ENCODE measurements around the gene KCNK10. TPM values are rescaled to one million over a fixed set of nuclear protein-coding genes. Genes with fewer than 3 reads are reported as not detected.

KCNK10 gene
- total RNA-seq, 2 donors from 2014 or later: 4.9 TPM; not detected in 1

DNA sequence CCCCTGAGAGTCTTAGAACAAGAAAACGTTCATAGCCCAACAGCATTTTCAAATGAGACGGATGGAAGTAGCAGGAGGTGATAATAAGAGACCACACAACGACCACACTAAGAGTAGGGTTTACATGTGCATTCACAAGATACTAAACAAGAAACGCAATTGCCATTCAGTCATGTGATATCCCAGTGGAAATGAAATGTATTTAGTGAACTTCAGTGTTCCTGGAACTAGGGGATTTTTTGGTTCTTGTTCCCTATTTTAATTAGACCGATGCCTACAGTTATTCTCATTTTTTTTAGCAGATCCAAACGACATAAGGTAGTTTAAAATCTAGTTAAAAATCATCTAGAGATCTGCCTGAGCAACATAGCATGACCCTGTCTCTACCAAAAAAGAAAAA is 168.1 kb downstream of the KCNK10 start:
- intact Hi-C loops (cut with DNase I): no loop called here

GRCh38 chr14:88154321-88154720 is 168.7 kb downstream of the KCNK10 start:
- H3K27me3 ChIP-seq (replicated peaks; ENCODE audit: insufficient read depth): no peaks in the 10 kb centered on the region
- no peak for DNase-seq (ENCODE audit: low spot score)
- no peaks in the 10 kb centered on the region for H3K4me1 ChIP-seq (replicated peaks)
- intact Hi-C loops (cut with DNase I): no loop called here
- H3K27ac ChIP-seq: no peak overlapping the region
- TF ChIP-seq POLR2AphosphoS5 (IDR thresholded peaks at IDR 0.05) (no peak), POLR2A (IDR thresholded peaks at IDR 0.05) (no peak)
- TF ChIP-seq, protein P1, sequence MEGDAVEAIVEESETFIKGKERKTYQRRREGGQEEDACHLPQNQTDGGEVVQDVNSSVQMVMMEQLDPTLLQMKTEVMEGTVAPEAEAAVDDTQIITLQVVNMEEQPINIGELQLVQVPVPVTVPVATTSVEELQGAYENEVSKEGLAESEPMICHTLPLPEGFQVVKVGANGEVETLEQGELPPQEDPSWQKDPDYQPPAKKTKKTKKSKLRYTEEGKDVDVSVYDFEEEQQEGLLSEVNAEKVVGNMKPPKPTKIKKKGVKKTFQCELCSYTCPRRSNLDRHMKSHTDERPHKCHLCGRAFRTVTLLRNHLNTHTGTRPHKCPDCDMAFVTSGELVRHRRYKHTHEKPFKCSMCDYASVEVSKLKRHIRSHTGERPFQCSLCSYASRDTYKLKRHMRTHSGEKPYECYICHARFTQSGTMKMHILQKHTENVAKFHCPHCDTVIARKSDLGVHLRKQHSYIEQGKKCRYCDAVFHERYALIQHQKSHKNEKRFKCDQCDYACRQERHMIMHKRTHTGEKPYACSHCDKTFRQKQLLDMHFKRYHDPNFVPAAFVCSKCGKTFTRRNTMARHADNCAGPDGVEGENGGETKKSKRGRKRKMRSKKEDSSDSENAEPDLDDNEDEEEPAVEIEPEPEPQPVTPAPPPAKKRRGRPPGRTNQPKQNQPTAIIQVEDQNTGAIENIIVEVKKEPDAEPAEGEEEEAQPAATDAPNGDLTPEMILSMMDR (IDR thresholded peaks at IDR 0.05): no peak
- H3K4me3 ChIP-seq: no peak overlapping the region
- H3K9me3 ChIP-seq: no peaks in the 10 kb centered on the region
- WGBS: 83% methylated on average over 4 of the region's 4 CpGs
- H3K36me3 ChIP-seq: no peaks in the 10 kb centered on the region

More for the DNA sequence above, 168.1 kb downstream of the KCNK10 start:
- 73% methylated on average over 6 of the region's 6 CpGs for WGBS
- Histone ChIP-seq H3K27ac (no peak overlapping the region), H3K27me3 (replicated peaks; ENCODE audit: insufficient read depth) (no peaks in the 10 kb centered on the region), H3K4me3 (no peak overlapping the region), H3K4me1 (replicated peaks) (no peaks in the 10 kb centered on the region), H3K9me3 (no peaks in the 10 kb centered on the region), H3K36me3 (no peaks in the 10 kb centered on the region)
- TF ChIP-seq, protein P1 (IDR thresholded peaks at IDR 0.05): no peak
- no peak for TF ChIP-seq POLR2A (IDR thresholded peaks at IDR 0.05)
- TF ChIP-seq POLR2AphosphoS5 (IDR thresholded peaks at IDR 0.05): no peak
- DNase-seq (ENCODE audit: low spot score): no peak

GRCh38 chr14:88146881-88147649 is 176.0 kb downstream of the KCNK10 start:
- no peaks in the 10 kb centered on the region for H3K36me3 ChIP-seq
- H3K4me3 ChIP-seq: no peak overlapping the region
- no peaks in the 10 kb centered on the region for H3K9me3 ChIP-seq
- intact Hi-C loops (cut with DNase I): no loop called here
- H3K27ac ChIP-seq: no peak overlapping the region
- H3K27me3 ChIP-seq (replicated peaks; ENCODE audit: insufficient read depth): no peaks in the 10 kb centered on the region
- 83% methylated on average over 6 of the region's 8 CpGs for WGBS
- no peak for DNase-seq (ENCODE audit: low spot score)
- no peak for TF ChIP-seq POLR2AphosphoS5 (IDR thresholded peaks at IDR 0.05)
- TF ChIP-seq POLR2A (IDR thresholded peaks at IDR 0.05): no peak
- TF ChIP-seq, protein P1 (IDR thresholded peaks at IDR 0.05): no peak
- H3K4me1 ChIP-seq (replicated peaks): no peaks in the 10 kb centered on the region

GRCh38 chr14:88143810-88144209 is 179.3 kb downstream of the KCNK10 start:
- TF ChIP-seq POLR2A (IDR thresholded peaks at IDR 0.05): no peak
- TF ChIP-seq, protein P1 (IDR thresholded peaks at IDR 0.05): no peak
- TF ChIP-seq POLR2AphosphoS5 (IDR thresholded peaks at IDR 0.05): no peak
- H3K27me3 ChIP-seq (replicated peaks; ENCODE audit: insufficient read depth): no peaks in the 10 kb centered on the region
- WGBS: 81% methylated on average over 2 of the region's 2 CpGs
- no peak overlapping the region for H3K27ac ChIP-seq
- no peak for DNase-seq (ENCODE audit: low spot score)
- no peaks in the 10 kb centered on the region for H3K36me3 ChIP-seq
- no peaks in the 10 kb centered on the region for H3K9me3 ChIP-seq
- intact Hi-C loops (cut with DNase I): no loop called here
- no peaks in the 10 kb centered on the region for H3K4me1 ChIP-seq (replicated peaks)
- H3K4me3 ChIP-seq: no peak overlapping the region

DNA sequence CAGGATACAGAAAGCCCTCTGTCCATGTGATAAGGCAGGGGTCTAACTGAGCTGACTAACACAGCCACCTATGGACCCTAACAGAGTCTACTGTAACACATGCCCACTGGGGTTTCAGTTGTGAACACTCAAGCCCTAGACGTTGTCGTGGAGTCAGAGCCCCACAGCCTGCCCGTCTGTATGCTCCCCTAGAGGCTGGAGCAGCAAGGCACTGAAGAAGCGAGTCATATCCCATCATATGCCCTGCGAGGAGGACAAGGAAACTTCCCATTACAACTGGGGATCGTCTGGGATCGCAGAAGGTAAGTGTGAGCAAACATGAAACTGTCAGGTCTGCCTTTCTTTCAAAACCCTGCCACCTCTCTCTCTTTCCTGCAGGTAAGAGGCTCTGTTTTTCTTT is 180.1 kb downstream of the KCNK10 start:
- no peak for TF ChIP-seq POLR2AphosphoS5 (IDR thresholded peaks at IDR 0.05)
- no peak for TF ChIP-seq POLR2A (IDR thresholded peaks at IDR 0.05)
- TF ChIP-seq, protein P1 (IDR thresholded peaks at IDR 0.05): no peak
- Histone ChIP-seq H3K36me3 (no peaks in the 10 kb centered on the region), H3K4me1 (replicated peaks) (no peaks in the 10 kb centered on the region), H3K27ac (no peak overlapping the region), H3K27me3 (replicated peaks; ENCODE audit: insufficient read depth) (no peaks in the 10 kb centered on the region), H3K9me3 (no peaks in the 10 kb centered on the region), H3K4me3 (no peak overlapping the region)
- WGBS: 46% methylated on average over 7 of the region's 7 CpGs
- intact Hi-C loops (cut with DNase I): no loop called here
- DNase-seq (ENCODE audit: low spot score): no peak
